Endothelial cell of umbilical vein (primary cell): ENCODE measurements around the gene ADAT3. TPM values are rescaled to one million over a fixed set of nuclear protein-coding genes. Genes with fewer than 3 reads are reported as not detected.

ENCODE experiments used
- BruUV-seq: library from RNA; stranded (reverse); fragments of 400-500 nt; replicated peaks from 2 replicates; lab custom pipeline; 2021; lab: Mats Ljungman, UMichigan
- CTCF ChIA-PET: fragments of 300-600, 350-600 bp; sonication (Branson Sonifier 250); formaldehyde crosslinking; loops from one replicate; lab custom pipeline; 2021; ENCODE audit warnings: antibody characterized with exemption, inconsistent platforms; lab: Charles Lee
- POLR2A ChIA-PET: fragments of 300-600, 350-600 bp; sonication (Branson Sonifier 250); formaldehyde crosslinking; loops from one replicate; lab custom pipeline; 2021; ENCODE audit warnings: antibody characterized with exemption, inconsistent platforms; lab: Charles Lee
- DNase-seq: peaks from one replicate; pipeline ENCODE4 v3.0.0-alpha.2; 2011; ENCODE audit warnings: low read depth, low spot score
- FAIRE-seq: peaks from 2 replicates; lab custom pipeline; 2011; peaks lifted over from hg19 to GRCh38; lab: Jason Lieb, UNC
- H2AFZ ChIP-seq: 2 replicates; pipeline ENCODE4 v1.6.0; 2012; ENCODE audit warnings: low read depth, low read length, control low read depth, inconsistent platforms
- H3K27ac ChIP-seq: 2 replicates; pipeline ENCODE4 v1.5.1; 2011; ENCODE audit warnings: low read depth, mild to moderate bottlenecking, control low read depth, low read length, moderate library complexity; ENCODE audit not compliant: insufficient read depth
- H3K27me3 ChIP-seq, 2 experiments: 2 replicates each; pipeline versions ENCODE4 v1.6.0 to v1.6.1; 2011; ENCODE audit warnings: low read length in 2 of 2, mixed read lengths in 1 of 2; ENCODE audit not compliant: control insufficient read depth in 2 of 2, insufficient read depth in 2 of 2
- H3K36me3 ChIP-seq, 2 experiments: 2 replicates in 1 of 2; 3 replicates in 1 of 2; pipeline ENCODE4 v1.5.1; 2011; ENCODE audit warnings: low read length in 2 of 2, mild to moderate bottlenecking in 1 of 2, moderate library complexity in 1 of 2; ENCODE audit not compliant: control insufficient read depth in 2 of 2, insufficient read depth in 2 of 2; ENCODE audit errors: extremely low read depth in 1 of 2
- H3K4me1 ChIP-seq: 3 replicates; pipeline ENCODE4 v1.5.1; 2011; ENCODE audit warnings: mild to moderate bottlenecking, low read length; ENCODE audit not compliant: control insufficient read depth, insufficient read depth; ENCODE audit errors: extremely low read depth
- H3K4me2 ChIP-seq: 2 replicates; pipeline ENCODE4 v1.6.1; 2011; ENCODE audit warnings: low read length, control low read depth, mixed read lengths; ENCODE audit not compliant: insufficient read depth
- H3K4me3 ChIP-seq, 3 experiments: fragments of 200-600 bp in 1 of 3; sonication (generic), shearing (Covaris generic) in 1 of 3; replicated peaks in 1 of 3; 2 replicates each; pipeline ENCODE4 v1.5.1; 2011 to 2016; ENCODE audit warnings: control low read depth in 3 of 3, low read length in 3 of 3, mild to moderate bottlenecking in 2 of 3, inconsistent platforms in 1 of 3, low read depth in 1 of 3, moderate library complexity in 1 of 3; ENCODE audit not compliant: insufficient read depth in 1 of 3
- H3K79me2 ChIP-seq: 2 replicates; pipeline ENCODE4 v1.6.0; 2012; ENCODE audit warnings: low read length, inconsistent platforms; ENCODE audit not compliant: control insufficient read depth, insufficient read depth
- H3K9ac ChIP-seq: replicated peaks from 2 replicates; pipeline ENCODE3; 2011; ENCODE audit warnings: low read length, control low read depth; ENCODE audit not compliant: insufficient read depth; ENCODE audit errors: extremely low read depth
- H3K9me1 ChIP-seq: replicated peaks from 3 replicates; pipeline ENCODE4 v1.6.0; 2011; ENCODE audit warnings: mild to moderate bottlenecking, low read length; ENCODE audit not compliant: control insufficient read depth, insufficient read depth; ENCODE audit errors: extremely low read depth
- H3K9me3 ChIP-seq: replicated peaks from 2 replicates; pipeline ENCODE4 v1.5.1; 2012; ENCODE audit warnings: low read length, inconsistent platforms; ENCODE audit not compliant: control insufficient read depth, insufficient read depth
- H4K20me1 ChIP-seq: replicated peaks from 2 replicates; pipeline ENCODE3; 2011; ENCODE audit warnings: mild to moderate bottlenecking, low read length; ENCODE audit not compliant: control insufficient read depth, insufficient read depth; ENCODE audit errors: extremely low read depth
- EZH2 ChIP-seq: IDR thresholded peaks from 2 replicates; pipeline ENCODE4 v1.6.1; 2012; ENCODE audit warnings: borderline replicate concordance, low read depth, mild to moderate bottlenecking, moderate library complexity, low read length, inconsistent platforms; ENCODE audit not compliant: severe bottlenecking
- FOS ChIP-seq: IDR thresholded peaks from 2 replicates; pipeline ENCODE4 v1.6.1; 2011; ENCODE audit warnings: mild to moderate bottlenecking, low read length, moderate library complexity, borderline replicate concordance; ENCODE audit not compliant: insufficient read depth
- GATA2 ChIP-seq: IDR thresholded peaks from 2 replicates; pipeline ENCODE4 v1.7.0; 2011; ENCODE audit warnings: low read depth, mild to moderate bottlenecking, moderate library complexity, mixed read lengths, low read length; ENCODE audit not compliant: insufficient read length, insufficient read depth
- JUN ChIP-seq: IDR thresholded peaks from 2 replicates; pipeline ENCODE4 v1.6.1; 2011; ENCODE audit warnings: borderline replicate concordance, low read depth; ENCODE audit not compliant: insufficient read length, insufficient read depth
- MAX ChIP-seq: IDR thresholded peaks from 2 replicates; pipeline ENCODE4 v1.6.1; 2011; ENCODE audit not compliant: insufficient read depth, insufficient read length
- MYC ChIP-seq: IDR thresholded peaks from one replicate; pipeline ENCODE4 v1.6.1; 2011; ENCODE audit warnings: mild to moderate bottlenecking, low read depth, low read length
- POLR2A ChIP-seq: IDR thresholded peaks from 2 replicates; pipeline ENCODE4 v1.6.1; 2012; ENCODE audit warnings: low read depth, mild to moderate bottlenecking, control low read depth, low read length
- POLR2AphosphoS5 ChIP-seq: IDR thresholded peaks from 2 replicates; pipeline ENCODE4 v1.6.1; 2012; ENCODE audit warnings: low read depth, mild to moderate bottlenecking, control low read depth, low read length, moderate library complexity; ENCODE audit not compliant: insufficient read depth
- dilution Hi-C: fragments of 300-500 bp; cut with MboI; formaldehyde crosslinking; loops from one replicate; pipeline ENCODE4 v1.15.0; 2019; ENCODE audit warnings: low sequenced_read_pairs; ENCODE audit not compliant: extremely low pct_ligation_motif_present
- intact Hi-C: fragments of 100-400 bp; cut with micrococcal nuclease; formaldehyde crosslinking; loops from one replicate; pipeline ENCODE4 v1.10.0; 2022
- polyA plus RNA-seq, 4 experiments: library from polyadenylated mRNA; depleted of rRNA in 3 of 4; stranded (reverse) in 3 of 4; unstranded in 1 of 4; fragments of >200 nt; gene quantifications; 2 replicates each; pipeline versions ENCODE4 v1.2.1 to v1.2.3, GENCODE V29; 2011 to 2012; ENCODE audit warnings: missing spikeins in 1 of 4
- total RNA-seq: library from RNA; stranded (reverse); gene quantifications from 2 replicates; pipeline ENCODE4 v1.2.3, GENCODE V29; 2021
- TF ChIP-seq, protein P1 (sequence below), 2 donors: IDR thresholded peaks; 1 replicate in 1 of 2; 2 replicates in 1 of 2; pipeline ENCODE4 v1.5.1; 2011; ENCODE audit warnings: low read length in 2 of 2, mild to moderate bottlenecking in 2 of 2, moderate library complexity in 2 of 2, control low read depth in 1 of 2, inconsistent platforms in 1 of 2, low read depth in 1 of 2; ENCODE audit not compliant: insufficient read depth in 1 of 2; ENCODE audit errors: extremely low read depth in 1 of 2

Gene ADAT3
- total and polyA plus RNA-seq, 2 donors (not counting 3 experiments of a cell fraction or from before 2014, with no cell fraction given), result 5.7 to 11.7 TPM

- peaks cover 0 to 21% of the 10 kb centered on the region in 2 experiments for H3K36me3 ChIP-seq
- no peak overlapping the region for H3K27ac ChIP-seq
- no peaks in the 10 kb centered on the region for H3K27me3 ChIP-seq
- H3K9ac ChIP-seq, result no peak overlapping the region
- no peak overlapping the region for H2AFZ ChIP-seq
- H3K4me1 ChIP-seq, result peaks cover 4% of the 10 kb centered on the region
- TSS peak; percentile 71 for BruUV-seq
- FAIRE-seq, result no peak
- ChIA-PET POLR2A (no interaction called here), CTCF (no interaction called here)
- H3K9me3 ChIP-seq, result no peaks in the 10 kb centered on the region
- no peaks in the 10 kb centered on the region for H3K79me2 ChIP-seq
- no peaks in the 10 kb centered on the region for H3K9me1 ChIP-seq
- H3K4me3 ChIP-seq, result no peak overlapping the region
- intact Hi-C loops (no loop called here), dilution Hi-C loops (no loop called here)
- no peak overlapping the region for H3K4me2 ChIP-seq
- TF ChIP-seq POLR2AphosphoS5 (no peak), FOS (no peak), MAX (no peak), GATA2 (no peak), POLR2A (no peak), MYC (no peak), EZH2 (no peak), JUN (no peak)
- TF ChIP-seq, protein P1, sequence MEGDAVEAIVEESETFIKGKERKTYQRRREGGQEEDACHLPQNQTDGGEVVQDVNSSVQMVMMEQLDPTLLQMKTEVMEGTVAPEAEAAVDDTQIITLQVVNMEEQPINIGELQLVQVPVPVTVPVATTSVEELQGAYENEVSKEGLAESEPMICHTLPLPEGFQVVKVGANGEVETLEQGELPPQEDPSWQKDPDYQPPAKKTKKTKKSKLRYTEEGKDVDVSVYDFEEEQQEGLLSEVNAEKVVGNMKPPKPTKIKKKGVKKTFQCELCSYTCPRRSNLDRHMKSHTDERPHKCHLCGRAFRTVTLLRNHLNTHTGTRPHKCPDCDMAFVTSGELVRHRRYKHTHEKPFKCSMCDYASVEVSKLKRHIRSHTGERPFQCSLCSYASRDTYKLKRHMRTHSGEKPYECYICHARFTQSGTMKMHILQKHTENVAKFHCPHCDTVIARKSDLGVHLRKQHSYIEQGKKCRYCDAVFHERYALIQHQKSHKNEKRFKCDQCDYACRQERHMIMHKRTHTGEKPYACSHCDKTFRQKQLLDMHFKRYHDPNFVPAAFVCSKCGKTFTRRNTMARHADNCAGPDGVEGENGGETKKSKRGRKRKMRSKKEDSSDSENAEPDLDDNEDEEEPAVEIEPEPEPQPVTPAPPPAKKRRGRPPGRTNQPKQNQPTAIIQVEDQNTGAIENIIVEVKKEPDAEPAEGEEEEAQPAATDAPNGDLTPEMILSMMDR (IDR thresholded peaks at IDR 0.05; ENCODE audit: extremely low read depth in 1 of 2, insufficient read depth in 1 of 2, low read depth in 1 of 2, low read length in 2 of 2), result no peak
- H4K20me1 ChIP-seq, result no peaks in the 10 kb centered on the region
- DNase-seq, result no peak
Observed at GRCh38 chr19:1925544-1925943, 20.3 kb downstream of the ADAT3 start.
